Effector memory CD8-positive, alpha-beta T cell (primary cell): ENCODE data around the gene FAM168B.
A peak's percentile ranks its signal among the peaks of the same experiment; 100 is the strongest.
"Not testable (repeated sequence)": the region's sequence is repeated elsewhere in the genome, so short reads cannot be mapped to it uniquely, and the experiment has no call there.

Experiments
- ATAC-seq: fragments of 150-1000 bp; cut with Tn5 transposase; replicated peaks from 2 replicates; pipeline ENCODE4 v1.10.0; 2021; ENCODE audit warnings: mild to moderate bottlenecking, moderate library complexity
- DNase-seq, 3 experiments: peaks; one replicate each; pipeline ENCODE4 v3.0.0; 2021
- H3K27ac Mint-ChIP-seq, 2 donors: one replicate each; pipeline ENCODE4 v1.8.0; 2022; ENCODE audit warnings: mild to moderate bottlenecking in 2 of 2, mixed read lengths in 2 of 2, moderate library complexity in 2 of 2
- H3K27me3 Mint-ChIP-seq, 2 donors: one replicate each; pipeline ENCODE4 v1.8.0; 2022; ENCODE audit warnings: mixed read lengths in 2 of 2
- H3K36me3 Mint-ChIP-seq: one replicate; pipeline ENCODE4 v1.8.0; 2022; ENCODE audit warnings: mild to moderate bottlenecking, moderate library complexity, mixed read lengths; ENCODE audit not compliant: insufficient read depth
- H3K4me1 Mint-ChIP-seq, 2 donors: one replicate each; pipeline ENCODE4 v1.8.0; 2022; ENCODE audit warnings: low read depth in 2 of 2, mixed read lengths in 2 of 2
- H3K4me3 Mint-ChIP-seq, 2 donors: one replicate each; pipeline ENCODE4 v1.8.0; 2022; ENCODE audit warnings: mild to moderate bottlenecking in 2 of 2, mixed read lengths in 2 of 2, moderate library complexity in 2 of 2
- H3K9me3 Mint-ChIP-seq, 2 donors: one replicate each; pipeline ENCODE4 v1.8.0; 2022; ENCODE audit warnings: mixed read lengths in 2 of 2

FAM168B gene

DNA sequence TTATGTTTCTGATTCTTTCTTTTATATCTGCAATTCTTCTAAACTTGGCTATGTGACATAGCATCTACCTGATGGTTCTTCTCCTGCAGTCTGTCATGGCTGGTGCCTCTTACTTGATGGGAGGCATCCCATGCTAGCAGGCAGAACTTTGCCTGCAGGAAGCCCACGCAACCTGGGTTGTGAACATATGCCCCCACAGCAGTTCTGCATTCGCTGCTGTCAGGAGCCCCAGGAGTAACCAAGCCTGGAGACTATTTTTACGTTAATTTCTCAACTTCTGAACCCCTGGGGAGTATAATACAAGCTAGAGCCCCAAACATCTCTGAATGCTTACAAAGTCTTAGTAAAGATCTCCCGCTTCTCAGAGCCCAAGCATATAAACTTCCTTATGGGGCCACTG is 12.1 kb downstream of the FAM168B start:
- H3K36me3 Mint-ChIP-seq, result peaks cover 76% of the 10 kb centered on the region
- H3K4me1 Mint-ChIP-seq, result peaks cover 47 to 65% of the 10 kb centered on the region in 2 donors
- ATAC-seq, result no peak
- H3K9me3 Mint-ChIP-seq, result no peaks in the 10 kb centered on the region
- no peak for DNase-seq
- H3K27ac Mint-ChIP-seq, result peak overlapping the region; percentile 30 to 35
- peak overlapping the region in 1 of 2 donors; percentile 5 for H3K4me3 Mint-ChIP-seq
- H3K27me3 Mint-ChIP-seq, result no peaks in the 10 kb centered on the region

DNA sequence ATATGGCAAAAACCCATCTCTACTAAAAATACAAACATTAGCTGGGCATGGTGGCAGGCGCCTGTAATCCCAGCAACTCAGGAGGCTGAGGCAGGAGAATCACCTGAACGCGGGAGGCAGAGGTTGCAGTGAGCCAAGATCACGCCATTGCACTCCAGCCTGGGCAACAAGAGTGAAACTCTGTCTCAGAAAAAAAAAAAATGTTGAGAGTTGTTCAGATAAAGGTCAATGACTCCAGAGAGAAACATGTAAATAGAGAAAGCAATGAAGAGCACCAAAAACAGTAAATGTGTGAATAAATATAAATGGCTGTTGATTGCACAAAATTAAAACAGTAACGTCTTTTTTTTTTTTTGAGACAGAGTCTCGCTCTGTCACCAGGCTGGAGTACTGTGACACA is 13.3 kb downstream of the FAM168B start:
- H3K9me3 Mint-ChIP-seq, DNase-seq, ATAC-seq, H3K27me3 Mint-ChIP-seq: not testable (repeated sequence)
- H3K36me3 Mint-ChIP-seq, result peaks cover 78% of the 10 kb centered on the region
- H3K4me1 Mint-ChIP-seq, result peaks cover 47 to 59% of the 10 kb centered on the region in 2 donors
- H3K4me3 Mint-ChIP-seq, result peak overlapping the region; percentile 25 to 48
- H3K27ac Mint-ChIP-seq, result peak overlapping the region; percentile 63 to 88

DNA sequence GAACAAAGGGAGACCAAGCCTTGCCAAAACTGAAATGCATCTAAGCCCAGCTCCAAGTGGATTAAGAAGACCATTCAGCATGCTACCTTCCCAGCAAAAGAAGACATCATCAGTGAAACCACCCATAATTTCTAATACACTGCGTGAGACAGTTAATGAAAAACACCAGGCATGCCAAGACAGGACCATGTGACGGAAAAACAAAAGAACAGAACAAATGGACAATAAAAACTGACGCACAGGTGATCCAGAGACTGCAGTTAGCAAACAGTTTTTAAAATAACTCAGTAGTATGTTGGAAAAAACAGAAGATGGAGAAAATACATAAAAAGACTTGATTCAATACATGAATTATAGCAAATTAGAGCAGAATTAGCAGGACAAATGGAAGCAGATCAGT is 15.3 kb downstream of the FAM168B start:
- H3K4me1 Mint-ChIP-seq, result peaks cover 48 to 56% of the 10 kb centered on the region in 2 donors
- H3K9me3 Mint-ChIP-seq, result no peaks in the 10 kb centered on the region
- H3K27me3 Mint-ChIP-seq, result no peaks in the 10 kb centered on the region
- ATAC-seq (no peak), DNase-seq (no peak)
- peaks cover 91% of the 10 kb centered on the region for H3K36me3 Mint-ChIP-seq
- H3K4me3 Mint-ChIP-seq, result peak overlapping the region in 1 of 2 donors; percentile 18
- no peak overlapping the region for H3K27ac Mint-ChIP-seq

DNA sequence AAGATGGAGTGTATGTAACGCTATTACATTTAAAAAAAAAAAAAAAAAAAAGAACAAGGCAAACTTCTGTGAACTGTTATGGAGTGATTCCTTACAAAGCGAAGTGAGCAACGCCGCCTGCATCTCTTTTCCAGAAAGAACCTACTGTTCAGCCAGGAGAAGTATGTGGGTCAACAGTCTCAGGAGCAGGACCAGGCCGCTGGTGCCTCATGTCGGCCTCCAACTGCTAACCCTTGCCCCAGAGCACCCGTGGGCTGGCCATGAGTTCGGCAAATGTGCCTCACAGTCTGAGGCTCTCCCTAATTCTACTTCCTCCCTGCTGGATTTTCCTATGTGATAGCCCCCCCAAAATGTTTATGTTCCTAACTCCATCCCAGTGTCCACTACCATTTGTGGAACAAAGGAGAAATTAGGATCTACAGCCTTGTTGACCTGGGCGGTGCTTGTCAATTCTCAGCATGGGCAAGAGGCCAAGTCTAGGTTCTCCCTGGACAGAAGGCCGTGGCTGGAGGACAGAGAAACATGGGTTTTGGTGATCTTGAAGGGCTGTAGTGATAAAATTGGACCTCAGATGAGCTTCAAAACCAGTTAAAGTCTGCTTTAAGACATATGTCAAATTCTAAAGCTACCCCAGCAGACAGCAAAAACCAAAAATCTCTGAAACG is 15.9 kb downstream of the FAM168B start:
- no peak for DNase-seq
- Mint-ChIP-seq H3K4me3 (no peak overlapping the region), H3K27me3 (no peaks in the 10 kb centered on the region), H3K36me3 (peaks cover 98% of the 10 kb centered on the region), H3K9me3 (no peaks in the 10 kb centered on the region), H3K4me1 (peaks cover 48 to 59% of the 10 kb centered on the region in 2 donors), H3K27ac (peak overlapping the region in 1 of 2 donors; percentile 69)
- ATAC-seq, result no peak

DNA sequence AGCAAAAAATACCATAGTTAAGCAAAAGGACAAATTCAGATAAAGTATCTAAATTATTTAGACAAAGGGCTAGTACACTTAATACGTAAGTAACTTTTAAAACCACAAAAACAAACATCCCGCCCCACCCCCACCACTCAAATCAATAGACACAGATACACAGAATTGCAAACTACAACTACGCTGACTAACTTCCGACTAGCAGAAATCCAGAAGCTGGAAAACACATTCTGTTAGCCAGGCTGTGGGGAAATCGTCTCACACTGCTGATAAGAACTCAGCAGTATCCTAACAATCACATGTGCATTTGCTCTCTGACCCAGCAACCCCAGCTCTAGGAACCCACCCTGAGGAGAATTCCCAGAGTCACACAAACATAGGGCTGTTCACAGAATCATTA is 16.6 kb downstream of the FAM168B start:
- H3K4me1 Mint-ChIP-seq, result peaks cover 47 to 60% of the 10 kb centered on the region in 2 donors

DNA sequence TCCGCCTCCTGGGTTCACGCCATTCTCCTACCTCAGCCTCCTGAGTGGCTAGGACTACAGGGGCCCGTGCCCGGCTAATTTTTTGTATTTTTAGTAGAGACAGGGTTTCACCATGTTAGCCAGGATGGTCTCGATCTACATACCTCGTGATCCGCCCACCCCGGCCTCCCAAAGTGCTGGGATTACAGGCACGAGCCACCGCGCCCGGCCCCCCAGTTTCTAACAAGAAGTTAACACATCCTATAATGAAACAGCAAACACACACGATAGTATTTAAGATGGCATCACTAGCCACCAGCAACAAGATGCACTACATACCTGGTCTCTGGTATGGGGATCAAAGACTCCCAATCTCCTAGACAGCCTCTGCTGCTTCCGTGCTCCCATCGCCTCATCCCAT is 17.7 kb downstream of the FAM168B start:
- H3K36me3 Mint-ChIP-seq, result peaks cover 88% of the 10 kb centered on the region
- not testable (repeated sequence) for H3K27me3 Mint-ChIP-seq, H3K9me3 Mint-ChIP-seq, DNase-seq, H3K4me3 Mint-ChIP-seq, ATAC-seq
- peaks cover 41 to 51% of the 10 kb centered on the region in 2 donors for H3K4me1 Mint-ChIP-seq
- peak overlapping the region; percentile 69 to 76 for H3K27ac Mint-ChIP-seq

More for the DNA sequence above, 16.6 kb downstream of the FAM168B start:
- Mint-ChIP-seq H3K9me3 (no peaks in the 10 kb centered on the region), H3K4me3 (no peak overlapping the region), H3K36me3 (peaks cover 97% of the 10 kb centered on the region), H3K27ac (peak overlapping the region; percentile 69 to 76), H3K27me3 (no peaks in the 10 kb centered on the region)
- DNase-seq (no peak), ATAC-seq (no peak)

DNA sequence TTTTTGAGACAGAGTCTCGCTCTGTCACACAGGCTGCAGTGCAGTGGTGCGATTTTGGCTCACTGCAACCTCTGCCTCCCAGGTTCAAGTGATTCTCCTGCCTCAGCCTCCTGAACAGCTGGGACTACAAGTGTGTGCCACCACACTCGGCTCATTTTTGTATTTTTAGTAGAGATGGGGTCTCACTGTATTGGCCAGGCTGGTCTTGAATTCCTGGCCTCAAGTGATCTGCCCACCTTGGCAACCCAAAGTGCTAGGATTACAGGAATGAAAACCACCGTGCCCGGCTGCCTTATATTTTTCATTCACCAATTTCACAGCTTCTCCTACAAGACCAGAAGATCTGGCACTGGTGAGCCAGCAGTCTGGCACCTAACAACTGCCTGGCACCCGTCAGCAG is 25.1 kb downstream of the FAM168B start:
- not testable (repeated sequence) for H3K27me3 Mint-ChIP-seq, H3K9me3 Mint-ChIP-seq, DNase-seq, ATAC-seq, H3K4me3 Mint-ChIP-seq
- peaks cover 76% of the 10 kb centered on the region for H3K36me3 Mint-ChIP-seq
- H3K27ac Mint-ChIP-seq, result peak overlapping the region in 1 of 2 donors; percentile 69
- H3K4me1 Mint-ChIP-seq, result peaks cover 29 to 37% of the 10 kb centered on the region in 2 donors

DNA sequence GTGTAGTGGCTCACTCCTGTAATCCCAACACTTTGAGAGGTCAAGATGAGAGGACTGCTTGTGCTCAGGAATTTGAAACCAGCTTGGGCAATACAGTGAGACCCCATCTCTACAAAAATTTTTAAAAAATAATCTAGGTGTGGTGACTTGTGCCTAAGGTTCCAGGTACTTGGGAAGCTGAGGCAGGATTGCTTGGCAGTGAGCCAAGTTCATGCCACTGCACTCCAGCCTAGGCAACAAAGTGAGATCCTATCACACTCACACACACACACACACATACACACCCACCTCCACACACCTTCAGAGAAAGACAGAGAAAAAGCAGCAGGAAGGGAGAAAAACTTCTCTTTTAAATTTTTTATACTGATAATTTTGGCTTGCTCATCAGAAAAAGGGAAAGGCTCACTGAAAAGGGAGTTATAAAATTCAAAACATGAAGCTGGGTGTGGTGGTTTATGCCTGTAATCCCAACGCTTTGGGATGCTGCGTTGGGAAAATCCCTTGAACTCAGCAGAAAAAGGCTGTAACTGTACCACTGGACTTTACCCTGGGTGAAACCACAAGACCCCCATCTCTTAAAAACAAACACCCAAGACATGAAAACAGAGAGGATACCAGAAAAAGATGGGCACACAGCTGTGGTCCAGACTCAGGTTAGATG is 25.7 kb downstream of the FAM168B start:
- H3K4me1 Mint-ChIP-seq, result peaks cover 29 to 36% of the 10 kb centered on the region in 2 donors

DNA sequence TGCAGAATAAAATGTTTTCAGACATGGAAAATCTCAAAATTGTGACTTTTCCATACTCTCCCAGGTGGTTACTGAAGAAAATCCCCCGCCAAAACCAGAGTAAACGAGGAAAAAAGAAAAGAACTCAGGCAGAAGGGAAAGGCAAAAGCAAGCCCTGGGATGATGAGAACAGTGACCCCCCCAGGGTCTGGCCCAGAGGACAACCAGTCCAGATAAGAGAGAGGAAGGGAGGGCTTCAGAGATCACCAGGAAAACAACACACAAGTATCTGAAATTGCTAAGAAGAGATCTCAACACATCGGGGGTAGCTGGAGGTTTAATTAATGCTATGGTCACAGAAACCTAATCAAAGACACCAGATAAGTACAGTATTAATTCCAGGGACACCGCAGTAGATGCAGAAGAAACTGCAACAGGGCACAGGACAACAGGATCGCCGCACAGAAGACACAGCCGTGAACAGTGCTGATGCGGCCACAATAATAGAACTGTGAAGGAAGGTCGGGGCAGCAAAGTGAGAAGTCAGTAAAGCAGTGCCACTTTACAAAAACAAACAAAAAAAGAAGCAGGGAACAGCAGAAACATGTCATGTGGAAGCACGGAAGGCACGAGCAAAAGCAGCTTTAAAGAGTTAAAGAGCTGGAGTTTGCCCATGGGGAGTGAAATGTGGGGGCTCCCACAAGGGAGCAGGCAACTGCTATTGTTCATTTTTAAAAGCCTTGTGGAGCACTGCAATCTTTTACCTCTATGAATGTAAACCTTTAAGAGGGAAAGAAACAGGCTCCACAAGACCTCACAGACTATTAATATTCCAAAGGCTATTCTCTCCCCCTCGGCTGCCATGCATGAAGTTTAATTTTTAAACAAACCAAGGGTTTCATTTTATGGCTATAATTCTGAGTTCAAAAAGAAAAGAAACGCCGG is 28.4 kb downstream of the FAM168B start:
- Mint-ChIP-seq H3K4me3 (peak overlapping the region in 1 of 2 donors; percentile 9), H3K9me3 (no peaks in the 10 kb centered on the region), H3K36me3 (peaks cover 70% of the 10 kb centered on the region), H3K27ac (peak overlapping the region in 1 of 2 donors; percentile 37), H3K4me1 (peaks cover 26 to 42% of the 10 kb centered on the region in 2 donors), H3K27me3 (no peaks in the 10 kb centered on the region)
- ATAC-seq (no peak), DNase-seq (no peak)

More for the DNA sequence above, 25.7 kb downstream of the FAM168B start:
- Mint-ChIP-seq H3K4me3 (no peak overlapping the region), H3K27me3 (no peaks in the 10 kb centered on the region), H3K9me3 (no peaks in the 10 kb centered on the region), H3K27ac (peak overlapping the region in 1 of 2 donors; percentile 69), H3K36me3 (peaks cover 70% of the 10 kb centered on the region)
- DNase-seq (no peak), ATAC-seq (no peak)

DNA sequence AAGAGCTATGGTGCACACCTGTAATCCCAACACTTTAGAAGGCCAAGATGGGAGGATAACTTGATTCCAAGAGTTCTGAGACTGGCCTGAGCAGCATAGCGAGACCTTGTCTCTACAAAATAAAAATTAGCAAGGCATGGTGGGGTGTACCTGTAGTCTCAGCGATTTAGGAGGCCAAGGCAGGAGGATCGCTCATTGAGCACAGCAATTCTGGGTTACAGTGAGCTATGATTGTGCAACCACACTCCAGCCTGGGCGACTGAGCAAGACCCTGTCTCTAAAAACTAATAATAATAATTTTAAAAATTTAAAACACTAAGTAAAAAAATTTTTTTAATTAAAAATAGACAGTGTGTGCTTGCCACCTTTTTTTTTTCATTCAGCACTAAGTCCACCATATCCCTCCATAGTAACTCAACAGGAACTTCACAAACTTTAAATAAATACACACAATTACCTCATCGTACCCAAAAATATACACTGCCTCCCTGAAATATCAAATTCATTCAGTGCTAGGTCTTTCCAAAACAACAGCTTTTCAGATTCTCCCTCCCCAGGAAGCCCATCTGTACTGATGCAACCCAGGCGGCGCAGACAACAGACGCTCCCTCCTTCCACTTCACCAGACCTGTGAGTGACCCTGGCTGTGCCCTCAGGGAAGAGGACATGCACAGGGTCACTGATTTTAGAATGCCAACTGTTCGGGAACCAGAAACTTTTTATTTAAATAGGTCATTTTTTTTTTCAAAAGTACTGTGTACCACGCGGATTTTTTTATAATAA is 29.6 kb downstream of the FAM168B start:
- no peaks in the 10 kb centered on the region for H3K27me3 Mint-ChIP-seq
- H3K36me3 Mint-ChIP-seq, result peaks cover 71% of the 10 kb centered on the region
- ATAC-seq (no peak), DNase-seq (no peak)
- H3K9me3 Mint-ChIP-seq, result no peaks in the 10 kb centered on the region
- H3K27ac Mint-ChIP-seq, result peak overlapping the region in 1 of 2 donors; percentile 85
- no peak overlapping the region for H3K4me3 Mint-ChIP-seq
- H3K4me1 Mint-ChIP-seq, result peaks cover 29 to 46% of the 10 kb centered on the region in 2 donors

DNA sequence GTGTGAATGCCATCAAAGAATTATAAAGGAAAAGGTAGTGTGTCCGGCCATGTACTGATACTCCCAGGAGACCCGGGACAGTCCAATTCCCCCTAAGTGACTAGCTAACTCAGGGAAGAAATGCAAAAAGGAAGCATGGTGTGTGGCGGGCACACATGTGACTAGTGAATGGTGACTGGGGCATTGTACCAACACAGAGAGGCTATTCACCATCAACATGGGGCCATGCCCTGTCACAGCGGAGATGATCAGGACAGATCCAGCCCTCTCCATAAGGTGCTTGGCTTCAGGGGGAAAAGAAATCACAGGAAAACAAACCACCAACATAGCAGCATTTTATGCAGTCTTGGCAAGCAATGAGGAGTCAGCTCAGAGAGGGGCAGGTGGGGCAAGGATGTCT is 34.3 kb downstream of the FAM168B start:
- no peak for ATAC-seq
- Mint-ChIP-seq H3K27me3 (no peaks in the 10 kb centered on the region), H3K27ac (peak overlapping the region in 1 of 2 donors; percentile 12), H3K9me3 (no peaks in the 10 kb centered on the region), H3K4me3 (no peak overlapping the region), H3K4me1 (peaks cover 25 to 36% of the 10 kb centered on the region in 2 donors), H3K36me3 (peaks cover 61% of the 10 kb centered on the region)
- DNase-seq, result no peak

DNA sequence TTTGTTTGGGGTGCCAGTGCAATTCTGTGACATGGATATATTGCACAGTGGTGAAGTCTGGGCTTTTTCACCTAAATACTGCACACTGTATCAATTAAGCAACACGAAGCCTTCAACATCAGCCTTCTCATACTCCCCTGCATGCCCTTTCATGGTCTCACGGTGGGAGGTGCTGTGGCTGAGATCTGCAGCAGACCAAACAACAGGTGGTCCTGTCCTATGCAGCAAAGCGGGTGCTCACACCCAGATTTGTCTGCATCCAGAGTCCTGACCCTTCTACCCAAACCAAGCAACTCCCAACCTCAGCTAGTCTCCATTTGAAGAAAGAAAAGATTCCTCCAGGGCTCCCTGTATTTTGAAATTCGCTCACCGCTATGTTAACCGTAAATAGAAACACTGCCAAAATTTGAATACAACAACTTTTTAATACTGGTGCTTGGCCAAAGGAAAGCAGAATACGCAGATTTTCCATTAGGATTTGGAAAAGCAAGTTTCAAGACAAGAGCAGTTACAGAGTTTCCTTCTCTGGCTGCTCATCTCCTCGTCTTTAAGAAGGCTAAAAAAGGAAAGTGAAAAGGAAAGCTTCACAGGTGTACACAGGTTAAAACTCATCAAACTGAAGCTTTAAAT is 34.9 kb downstream of the FAM168B start:
- no peaks in the 10 kb centered on the region for H3K9me3 Mint-ChIP-seq
- DNase-seq, result no peak
- peak overlapping the region in 1 of 2 donors; percentile 84 for H3K27ac Mint-ChIP-seq
- no peak overlapping the region for H3K4me3 Mint-ChIP-seq
- H3K4me1 Mint-ChIP-seq, result peaks cover 26 to 33% of the 10 kb centered on the region in 2 donors
- no peaks in the 10 kb centered on the region for H3K27me3 Mint-ChIP-seq
- peaks cover 67% of the 10 kb centered on the region for H3K36me3 Mint-ChIP-seq
- no peak for ATAC-seq
